H1 (cell line): ENCODE measurements around the gene PTGES.

Experiments used
- CTCF ChIP-seq, 3 experiments: IDR thresholded peaks; 1 replicate in 2 of 3; 2 replicates in 1 of 3; pipeline versions ENCODE4 v1.5.1 to v1.6.1; 2011; ENCODE audit warnings: low read length in 3 of 3, mild to moderate bottlenecking in 3 of 3, inconsistent platforms in 2 of 3, low read depth in 1 of 3, moderate library complexity in 1 of 3; ENCODE audit not compliant: insufficient read depth in 1 of 3; ENCODE audit errors: control extremely low read depth in 1 of 3
- EP300 ChIP-seq, 2 experiments: IDR thresholded peaks; 1 replicate in 1 of 2; 2 replicates in 1 of 2; pipeline ENCODE4 v1.6.1; 2011 to 2012; ENCODE audit warnings: low read depth in 2 of 2, low read length in 2 of 2, mild to moderate bottlenecking in 2 of 2, borderline replicate concordance in 1 of 2, inconsistent platforms in 1 of 2, moderate library complexity in 1 of 2
- HDAC2 ChIP-seq, 2 experiments: fragments of 300-600 bp in 1 of 2; sonication (generic) in 1 of 2; IDR thresholded peaks; 2 replicates each; pipeline ENCODE4 v1.6.1; 2011 to 2012; ENCODE audit warnings: low read depth in 2 of 2, low read length in 2 of 2, mild to moderate bottlenecking in 2 of 2, moderate library complexity in 2 of 2, borderline replicate concordance in 1 of 2, inconsistent platforms in 1 of 2
- POLR2A ChIP-seq, 2 experiments: IDR thresholded peaks; 1 replicate in 1 of 2; 2 replicates in 1 of 2; pipeline ENCODE4 v1.6.1; 2011; ENCODE audit warnings: low read depth in 2 of 2, low read length in 2 of 2, mild to moderate bottlenecking in 2 of 2; ENCODE audit errors: control extremely low read depth in 1 of 2
- RAD21 ChIP-seq, 2 experiments: IDR thresholded peaks in 1 of 2; conservative IDR thresholded peaks in 1 of 2; 2 replicates each; pipeline ENCODE4 v1.6.1; 2011; ENCODE audit warnings: low read depth in 2 of 2, low read length in 2 of 2, improper control_type of control experiment in 1 of 2, inconsistent platforms in 1 of 2, mild to moderate bottlenecking in 1 of 2, moderate library complexity in 1 of 2
- SAP30 ChIP-seq: fragments of 300-600 bp; sonication (generic); IDR thresholded peaks from 2 replicates; pipeline ENCODE4 v1.7.1; 2012; ENCODE audit warnings: low read length, moderate library complexity, mild to moderate bottlenecking, inconsistent platforms; ENCODE audit not compliant: insufficient read depth, insufficient replicate concordance

GRCh38 chr9:129776938-129777768 is 24.3 kb upstream of the PTGES start:
- TF ChIP-seq EP300 (IDR thresholded peaks at IDR 0.05; ENCODE audit: borderline replicate concordance in 1 of 2, low read depth in 2 of 2, low read length in 2 of 2) = no peak
- TF ChIP-seq SAP30 = no peak
- no peak for TF ChIP-seq POLR2A (IDR thresholded peaks at IDR 0.05; ENCODE audit: control extremely low read depth in 1 of 2, low read depth in 2 of 2, low read length in 2 of 2)
- no peak for TF ChIP-seq CTCF (IDR thresholded peaks at IDR 0.05; ENCODE audit: control extremely low read depth in 1 of 3, insufficient read depth in 1 of 3, low read depth in 1 of 3, low read length in 3 of 3)
- no peak for TF ChIP-seq RAD21 (IDR thresholded peaks at IDR 0.05 in 1 of 2, conservative IDR thresholded peaks at IDR 0.05 in 1 of 2; ENCODE audit: low read depth in 2 of 2, low read length in 2 of 2)
- TF ChIP-seq HDAC2 (IDR thresholded peaks at IDR 0.05; ENCODE audit: borderline replicate concordance in 1 of 2, low read depth in 2 of 2, low read length in 2 of 2) = no peak
